PC-3 (cell line): Measurements from ENCODE around the gene TCOF1.

ENCODE experiments used
- CTCF ChIP-seq: fragments of 300-600 bp; sonication (generic); conservative IDR thresholded peaks from 2 replicates; pipeline ENCODE4 v1.5.1; 2017; ENCODE audit warnings: antibody characterized with exemption, low read depth, mild to moderate bottlenecking, low read length
- EZH2 ChIP-seq: fragments of 300-600 bp; sonication (generic); IDR thresholded peaks from one replicate; pipeline ENCODE4 v1.6.1; 2017; ENCODE audit warnings: antibody characterized with exemption, mild to moderate bottlenecking, low read length; ENCODE audit not compliant: unreplicated experiment
- EZH2phosphoT487 ChIP-seq: fragments of 300-600 bp; sonication (generic); IDR thresholded peaks from 2 replicates; pipeline ENCODE4 v1.6.1; 2018; ENCODE audit warnings: mild to moderate bottlenecking, antibody characterized with exemption, low read length, borderline replicate concordance

DNA sequence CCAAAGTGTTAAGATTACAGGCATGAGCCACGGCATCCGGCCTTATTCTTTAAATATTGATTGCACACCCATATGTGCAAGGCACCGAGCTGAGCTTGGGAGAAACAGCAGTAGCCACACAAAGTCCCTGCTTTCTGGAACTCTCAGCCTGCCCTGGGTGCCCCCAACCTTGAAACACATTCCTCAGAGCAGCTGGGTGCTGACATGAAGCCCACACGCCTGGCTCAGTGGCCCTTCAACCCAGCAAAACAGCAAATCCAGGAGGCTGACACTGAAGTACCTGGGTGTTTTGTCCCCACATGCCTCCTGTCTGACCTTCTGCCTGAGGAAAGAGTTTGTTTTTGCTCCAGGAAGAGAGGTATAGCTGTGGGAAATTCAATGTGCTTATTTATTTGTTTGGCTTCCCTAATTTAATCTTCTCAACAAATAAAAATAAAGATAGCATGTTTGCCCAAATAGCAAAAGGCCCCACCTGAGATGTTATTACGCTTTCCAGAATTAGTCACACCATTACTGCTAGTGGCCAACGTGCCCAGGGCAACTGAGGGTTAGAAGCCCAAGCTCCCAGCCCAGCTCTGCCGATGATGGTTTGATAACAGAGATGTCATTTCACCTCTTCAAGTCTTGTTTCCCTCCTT lies 13.4 kb upstream of the TCOF1 start:
- TF ChIP-seq CTCF (no peak), EZH2phosphoT487 (no peak), EZH2 (no peak)
